Kidney (tissue), 14 donors: ENCODE measurements around the gene FARP2. TPM values are rescaled to one million over a fixed set of nuclear protein-coding genes. Genes with fewer than 3 reads are reported as not detected.

Source experiments
- DNase-seq, 5 donors: peaks; one replicate each; pipeline ENCODE4 v3.0.0-alpha.2; 2013 to 2020
- FAIRE-seq: peaks from 2 replicates; lab custom pipeline; 2012; peaks lifted over from hg19 to GRCh38; lab: Jason Lieb, UNC
- H3K27ac ChIP-seq, 2 donors: one replicate each; pipeline ENCODE4 v1.7.0; 2013; ENCODE audit warnings: low read depth in 2 of 2, low read length in 2 of 2, inconsistent platforms in 1 of 2
- H3K27me3 ChIP-seq: one replicate; pipeline ENCODE4 v1.7.1; 2013; ENCODE audit warnings: low read length, inconsistent platforms; ENCODE audit not compliant: control insufficient read depth, insufficient read depth
- H3K36me3 ChIP-seq, 3 donors: one replicate each; pipeline versions ENCODE4 v1.7.0 to v1.7.1; 2013; ENCODE audit warnings: low read length in 3 of 3, control low read depth in 1 of 3, inconsistent platforms in 1 of 3; ENCODE audit not compliant: insufficient read depth in 3 of 3, control insufficient read depth in 2 of 3
- H3K4me1 ChIP-seq, 3 donors: one replicate each; pipeline versions ENCODE4 v1.7.0 to v1.7.1; 2013; ENCODE audit warnings: low read length in 3 of 3, inconsistent platforms in 1 of 3, low read depth in 1 of 3; ENCODE audit not compliant: control insufficient read depth in 2 of 3, insufficient read depth in 2 of 3
- H3K4me3 ChIP-seq, 3 donors: one replicate each; pipeline versions ENCODE4 v1.7.0 to v1.8.1; 2013; ENCODE audit warnings: low read length in 3 of 3, control low read depth in 1 of 3, inconsistent platforms in 1 of 3
- H3K9ac ChIP-seq, 3 donors: one replicate each; pipeline versions ENCODE4 v1.7.0 to v1.7.1; 2013; ENCODE audit warnings: low read length in 3 of 3, control low read depth in 1 of 3, inconsistent platforms in 1 of 3
- H3K9me3 ChIP-seq, 3 donors: one replicate each; pipeline versions ENCODE4 v1.7.0 to v1.7.1; 2013; ENCODE audit warnings: low read length in 3 of 3, control low read depth in 1 of 3, inconsistent platforms in 1 of 3; ENCODE audit not compliant: control insufficient read depth in 2 of 3, insufficient read depth in 1 of 3
- intact Hi-C: fragments of 100-400 bp; cut with DNase I; formaldehyde crosslinking; loops from one replicate; pipeline ENCODE4 v1.11.1; 2022
- polyA plus RNA-seq: library from polyadenylated mRNA; stranded (reverse); fragments of 350-450 nt; fragmentation: Illumina TruSeq; extraction: RNeasy Lipid Tissue Mini Kit (QIAGEN cat#74804); gene quantifications from one replicate; pipeline ENCODE4 v1.2.3, GENCODE V29; 2014; ENCODE audit warnings: low read depth, low replicate concordance; ENCODE audit not compliant: insufficient read depth
- total RNA-seq: library from RNA; stranded (reverse); fragmentation: NEBNext Ultra II Directional; extraction: Animal tissue kit (Norgen Biotek cat#: 25700); gene quantifications from one replicate; pipeline ENCODE4 v1.2.1, GENCODE V29; 2021
- TF ChIP-seq, protein P1 (sequence below): IDR thresholded peaks from 3 replicates; pipeline ENCODE4 v1.5.1; 2012; ENCODE audit warnings: mild to moderate bottlenecking, moderate library complexity, borderline replicate concordance; ENCODE audit not compliant: insufficient read depth; ENCODE audit errors: extremely low read depth
- donor health status: control.
- donor health status: control.
- donor health status: control.
- donor health status: control.
- donor health status: control.
- donor health status: DM: yes; HTN: yes; CAD: no.
- donor health status: Normal renal cell carcinoma (clear cell type).

The FARP2 gene
- total and polyA plus RNA-seq, 2 donors from 2014 or later = 20.3 to 50.5 TPM

DNA sequence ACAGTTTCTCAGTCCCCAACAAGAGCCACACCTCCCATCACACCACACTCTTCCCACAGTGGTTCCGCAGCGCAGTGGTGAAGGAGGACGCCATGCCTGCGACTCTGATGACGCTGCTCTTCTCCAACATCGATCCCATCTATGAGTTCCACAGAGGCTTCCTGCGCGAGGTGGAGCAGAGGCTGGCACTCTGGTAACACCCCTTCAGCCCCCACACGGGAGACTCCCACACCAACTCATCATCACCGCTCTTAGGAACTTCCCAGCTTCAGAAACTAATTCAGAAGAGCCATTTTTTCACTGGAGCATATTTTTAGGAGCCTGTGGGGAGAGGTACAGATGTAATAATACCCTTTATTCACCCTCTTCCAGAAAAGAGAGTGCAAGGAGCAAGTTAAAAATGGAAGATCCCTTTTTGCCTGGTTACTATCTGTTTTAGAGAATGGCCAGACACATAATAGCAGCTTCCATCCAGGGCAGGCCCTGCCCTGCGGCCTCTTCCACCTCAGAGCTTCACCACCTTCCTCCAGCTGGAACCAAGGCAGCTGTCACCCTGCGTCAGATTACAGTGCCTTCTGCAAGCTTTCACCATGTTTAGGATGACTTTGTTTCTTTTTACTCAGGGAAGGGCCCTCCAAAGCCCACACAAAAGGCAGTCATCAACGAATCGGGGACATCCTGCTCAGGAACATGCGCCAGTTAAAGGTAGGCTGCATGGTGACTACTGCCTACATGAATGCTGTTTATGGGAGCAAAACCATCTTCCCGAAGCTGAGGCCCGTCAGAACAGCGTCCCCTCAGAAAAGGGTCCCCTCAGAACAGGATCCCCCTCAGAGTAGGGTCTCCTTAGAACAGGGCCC is 107.4 kb downstream of the FARP2 start:
- TF ChIP-seq, protein P1, sequence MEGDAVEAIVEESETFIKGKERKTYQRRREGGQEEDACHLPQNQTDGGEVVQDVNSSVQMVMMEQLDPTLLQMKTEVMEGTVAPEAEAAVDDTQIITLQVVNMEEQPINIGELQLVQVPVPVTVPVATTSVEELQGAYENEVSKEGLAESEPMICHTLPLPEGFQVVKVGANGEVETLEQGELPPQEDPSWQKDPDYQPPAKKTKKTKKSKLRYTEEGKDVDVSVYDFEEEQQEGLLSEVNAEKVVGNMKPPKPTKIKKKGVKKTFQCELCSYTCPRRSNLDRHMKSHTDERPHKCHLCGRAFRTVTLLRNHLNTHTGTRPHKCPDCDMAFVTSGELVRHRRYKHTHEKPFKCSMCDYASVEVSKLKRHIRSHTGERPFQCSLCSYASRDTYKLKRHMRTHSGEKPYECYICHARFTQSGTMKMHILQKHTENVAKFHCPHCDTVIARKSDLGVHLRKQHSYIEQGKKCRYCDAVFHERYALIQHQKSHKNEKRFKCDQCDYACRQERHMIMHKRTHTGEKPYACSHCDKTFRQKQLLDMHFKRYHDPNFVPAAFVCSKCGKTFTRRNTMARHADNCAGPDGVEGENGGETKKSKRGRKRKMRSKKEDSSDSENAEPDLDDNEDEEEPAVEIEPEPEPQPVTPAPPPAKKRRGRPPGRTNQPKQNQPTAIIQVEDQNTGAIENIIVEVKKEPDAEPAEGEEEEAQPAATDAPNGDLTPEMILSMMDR = no peak
- Histone ChIP-seq H3K9ac (no peak overlapping the region), H3K27ac (no peak overlapping the region), H3K4me1 (peaks cover 0 to 2% (median 0%) of the 10 kb centered on the region in 3 donors), H3K9me3 (no peaks in the 10 kb centered on the region), H3K4me3 (no peak overlapping the region), H3K36me3 (peaks cover 0 to 4% (median 4%) of the 10 kb centered on the region in 3 donors), H3K27me3 (no peaks in the 10 kb centered on the region)
- DNase-seq (peak in 2 of 5 donors; percentile 13 to 26), FAIRE-seq (no peak)
- intact Hi-C loops = no loop called here

GRCh38 chr2:241465543-241465942 is 109.5 kb downstream of the FARP2 start:
- DNase-seq = no peak
- Histone ChIP-seq H3K9me3 (no peaks in the 10 kb centered on the region), H3K27ac (no peak overlapping the region), H3K36me3 (peaks cover 0 to 12% (median 4%) of the 10 kb centered on the region in 3 donors), H3K27me3 (no peaks in the 10 kb centered on the region), H3K4me3 (no peak overlapping the region), H3K9ac (no peak overlapping the region), H3K4me1 (peaks cover 0 to 2% (median 0%) of the 10 kb centered on the region in 3 donors)
- intact Hi-C loops = no loop called here
- TF ChIP-seq, protein P1 = no peak
- no peak for FAIRE-seq

DNA sequence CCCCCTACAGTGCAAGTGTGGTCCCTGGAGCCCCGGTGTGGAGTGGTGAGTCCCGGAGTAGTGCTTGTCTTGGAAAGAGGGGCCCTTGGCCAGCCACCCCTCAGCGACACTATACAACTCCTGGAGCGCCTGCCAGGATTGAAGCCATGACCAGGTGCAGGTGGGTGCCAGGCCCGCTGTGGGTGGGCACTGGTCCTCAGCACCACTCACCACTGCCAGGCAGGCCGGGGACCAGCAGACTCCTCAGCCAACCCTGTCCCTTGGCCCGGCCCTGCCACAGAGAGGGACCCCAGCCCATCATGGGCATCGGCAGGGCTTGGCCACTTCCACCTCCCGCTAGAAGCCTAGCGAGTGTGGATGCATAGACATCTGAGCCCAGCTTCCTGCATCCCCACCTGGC is 110.1 kb downstream of the FARP2 start:
- TF ChIP-seq, protein P1 = no peak
- Histone ChIP-seq H3K4me3 (no peak overlapping the region), H3K4me1 (peaks cover 0 to 2% (median 0%) of the 10 kb centered on the region in 3 donors), H3K9ac (no peak overlapping the region), H3K27me3 (no peaks in the 10 kb centered on the region), H3K36me3 (peaks cover 0 to 12% (median 4%) of the 10 kb centered on the region in 3 donors), H3K27ac (no peak overlapping the region), H3K9me3 (no peaks in the 10 kb centered on the region)
- DNase-seq = no peak
- no peak for FAIRE-seq
- intact Hi-C loops = no loop called here
